Measurements from ENCODE around the gene SYT7. TPM values are rescaled to one million over a fixed set of nuclear protein-coding genes. Genes with fewer than 3 reads are reported as not detected.
A peak's percentile ranks its signal among the peaks of the same experiment; 100 is the strongest.

Gene SYT7
- total RNA-seq, 4 donors from 2014 or later, result 1.3 to 4.2 (median 1.8) TPM

GRCh38 chr11:61587541-61587941 lies 6.7 kb upstream of the SYT7 start:
- TF ChIP-seq POLR2A (IDR thresholded peaks at IDR 0.05; ENCODE audit: low read depth) (no peak), POLR2AphosphoS5 (IDR thresholded peaks at IDR 0.05) (no peak), EP300 (IDR thresholded peaks at IDR 0.05) (no peak), CTCF (IDR thresholded peaks at IDR 0.05) (no peak)
- H3K27ac ChIP-seq (replicated peaks in 1 of 4), result peak overlapping the region; percentile 55 to 77 (median 66)
- intact Hi-C loops (cut with DNase I), result loop anchor here (10.0 kb wide), 1 partner anchor 147 kb away; no protein-coding TSS in a partner anchor
- H3K36me3 ChIP-seq, result no peaks in the 10 kb centered on the region
- H3K9me3 ChIP-seq, result no peaks in the 10 kb centered on the region
- WGBS, result 0% methylated on average over 21 of the region's 41 CpGs
- peaks cover 0 to 28% (median 0%) of the 10 kb centered on the region in 4 donors for H3K27me3 ChIP-seq
- H3K4me1 ChIP-seq, result peaks cover 18 to 25% (median 23%) of the 10 kb centered on the region in 4 donors
- H3K4me3 ChIP-seq, result peak overlapping the region; percentile 59 to 68 (median 64)
- DNase-seq (ENCODE audit: extremely low spot score), result no peak

- Histone ChIP-seq H3K27me3 (peaks cover 0 to 28% (median 0%) of the 10 kb centered on the region in 4 donors), H3K36me3 (no peaks in the 10 kb centered on the region), H3K4me1 (peaks cover 18 to 25% (median 23%) of the 10 kb centered on the region in 4 donors), H3K27ac (replicated peaks in 1 of 4) (peak overlapping the region; percentile 55 to 77 (median 66)), H3K4me3 (peak overlapping the region; percentile 59 to 68 (median 64)), H3K9me3 (no peaks in the 10 kb centered on the region)
- TF ChIP-seq POLR2AphosphoS5 (IDR thresholded peaks at IDR 0.05) (no peak), CTCF (IDR thresholded peaks at IDR 0.05) (no peak), POLR2A (IDR thresholded peaks at IDR 0.05; ENCODE audit: low read depth) (no peak), EP300 (IDR thresholded peaks at IDR 0.05) (no peak)
- WGBS, result 70% methylated on average over 4 of the region's 13 CpGs
- intact Hi-C loops (cut with DNase I), result loop anchor here (10.0 kb wide), 1 partner anchor 148 kb away; no protein-coding TSS in a partner anchor
- DNase-seq (ENCODE audit: extremely low spot score), result no peak
Measured at GRCh38 chr11:61586792-61587430, 6.0 kb upstream of the SYT7 start.

GRCh38 chr11:61585115-61585514 lies 4.2 kb upstream of the SYT7 start:
- no peak overlapping the region for H3K27ac ChIP-seq (replicated peaks in 1 of 4)
- H3K4me3 ChIP-seq, result no peak overlapping the region
- DNase-seq (ENCODE audit: extremely low spot score), result no peak
- intact Hi-C loops (cut with DNase I), result loop anchor here (10.0 kb wide), 1 partner anchor 150 kb away; no protein-coding TSS in a partner anchor
- no peaks in the 10 kb centered on the region for H3K9me3 ChIP-seq
- H3K36me3 ChIP-seq, result no peaks in the 10 kb centered on the region
- H3K4me1 ChIP-seq, result peaks cover 25 to 36% (median 35%) of the 10 kb centered on the region in 4 donors
- H3K27me3 ChIP-seq, result peaks cover 4 to 26% (median 5%) of the 10 kb centered on the region in 4 donors
- 88% methylated on average over 3 of the region's 3 CpGs for WGBS
- TF ChIP-seq POLR2A (IDR thresholded peaks at IDR 0.05; ENCODE audit: low read depth) (no peak), EP300 (IDR thresholded peaks at IDR 0.05) (no peak), CTCF (IDR thresholded peaks at IDR 0.05) (no peak), POLR2AphosphoS5 (IDR thresholded peaks at IDR 0.05) (no peak)

- Histone ChIP-seq H3K4me1 (peaks cover 18 to 23% (median 20%) of the 10 kb centered on the region in 4 donors), H3K36me3 (no peaks in the 10 kb centered on the region), H3K27me3 (peaks cover 5 to 35% (median 14%) of the 10 kb centered on the region in 4 donors), H3K4me3 (peak overlapping the region in 1 of 4 donors; percentile 59), H3K27ac (replicated peaks in 1 of 4) (no peak overlapping the region), H3K9me3 (no peaks in the 10 kb centered on the region)
- WGBS, result 49% methylated on average over 2 of the region's 2 CpGs
- no peak for TF ChIP-seq POLR2AphosphoS5 (IDR thresholded peaks at IDR 0.05)
- no peak for TF ChIP-seq POLR2A (IDR thresholded peaks at IDR 0.05; ENCODE audit: low read depth)
- no peak for TF ChIP-seq EP300 (IDR thresholded peaks at IDR 0.05)
- no peak for TF ChIP-seq CTCF (IDR thresholded peaks at IDR 0.05)
- no peak for DNase-seq (ENCODE audit: extremely low spot score)
- intact Hi-C loops (cut with DNase I), result loop anchor here (10.0 kb wide), 1 partner anchor 153 kb away; no protein-coding TSS in a partner anchor
Measured at GRCh38 chr11:61581931-61582330, 1.1 kb upstream of the SYT7 start.

Data from esophagus muscularis mucosa (tissue), 4 donors.